HUES48 (cell line): ENCODE measurements around the gene FAM174C.

ENCODE experiments used
- H3K27ac ChIP-seq: one replicate; pipeline ENCODE4 v1.7.0; 2013; ENCODE audit warnings: low read depth, low read length, inconsistent platforms
- H3K27me3 ChIP-seq: 2 replicates; pipeline ENCODE4 v1.6.1; 2013; ENCODE audit warnings: mild to moderate bottlenecking, low read length; ENCODE audit not compliant: control insufficient read depth, insufficient read depth
- H3K36me3 ChIP-seq: 2 replicates; pipeline ENCODE4 v1.6.1; 2013; ENCODE audit warnings: low read length; ENCODE audit not compliant: control insufficient read depth, insufficient read depth
- H3K4me1 ChIP-seq: 2 replicates; pipeline ENCODE4 v1.6.1; 2013; ENCODE audit warnings: mild to moderate bottlenecking, low read length; ENCODE audit not compliant: control insufficient read depth, insufficient read depth
- H3K4me3 ChIP-seq: 2 replicates; pipeline ENCODE4 v1.5.1; 2013; ENCODE audit warnings: mild to moderate bottlenecking, low read depth, low read length
- H3K9ac ChIP-seq: 2 replicates; pipeline ENCODE4 v1.6.1; 2013; ENCODE audit warnings: mild to moderate bottlenecking, low read depth, low read length, moderate library complexity
- H3K9me3 ChIP-seq: 2 replicates; pipeline ENCODE4 v1.6.1; 2013; ENCODE audit warnings: low read length; ENCODE audit not compliant: control insufficient read depth, insufficient read depth

FAM174C gene

DNA sequence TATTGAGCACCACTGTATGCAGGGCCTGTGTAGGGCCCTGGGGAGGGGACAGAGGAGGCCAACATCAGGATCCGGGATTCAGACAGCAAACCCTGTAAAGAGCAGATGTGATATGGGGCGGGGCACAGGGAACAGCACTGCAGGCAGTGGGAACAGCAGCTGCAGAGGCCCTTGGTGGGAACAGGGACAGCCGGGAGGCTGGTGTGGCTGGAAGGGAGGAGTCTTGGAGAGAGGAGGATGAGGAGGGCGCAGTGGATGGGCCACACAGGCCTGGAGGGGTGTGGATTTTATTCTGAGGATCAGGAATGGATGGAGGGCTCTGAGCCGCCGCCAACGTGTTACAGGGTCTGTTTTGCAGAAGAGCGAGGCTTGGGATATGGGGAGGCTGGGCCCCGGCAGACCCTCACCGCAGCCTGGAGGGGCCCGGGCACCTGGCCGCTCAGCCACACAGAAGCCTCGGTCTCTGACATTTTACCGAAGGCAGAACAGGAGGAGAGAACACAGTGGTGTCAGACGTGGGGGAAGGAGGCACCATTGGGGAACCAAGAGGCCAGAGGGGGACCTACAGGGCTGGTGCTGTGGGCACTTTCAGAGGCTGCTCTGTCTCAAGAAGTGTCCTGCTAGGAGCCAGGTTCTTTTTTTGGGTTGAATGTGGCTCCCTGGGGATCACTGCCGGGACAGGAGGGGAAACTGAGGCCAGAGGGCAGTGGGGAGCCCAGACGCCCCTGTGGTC is 17.3 kb downstream of the FAM174C start:
- Histone ChIP-seq H3K9ac (no peak overlapping the region), H3K27me3 (peaks cover 4% of the 10 kb centered on the region; the same call in 1 of the 2 replicates), H3K4me3 (no peak overlapping the region), H3K36me3 (no peaks in the 10 kb centered on the region), H3K9me3 (no peaks in the 10 kb centered on the region), H3K27ac (no peak overlapping the region), H3K4me1 (no peaks in the 10 kb centered on the region; the same call in 1 of the 2 replicates)

DNA sequence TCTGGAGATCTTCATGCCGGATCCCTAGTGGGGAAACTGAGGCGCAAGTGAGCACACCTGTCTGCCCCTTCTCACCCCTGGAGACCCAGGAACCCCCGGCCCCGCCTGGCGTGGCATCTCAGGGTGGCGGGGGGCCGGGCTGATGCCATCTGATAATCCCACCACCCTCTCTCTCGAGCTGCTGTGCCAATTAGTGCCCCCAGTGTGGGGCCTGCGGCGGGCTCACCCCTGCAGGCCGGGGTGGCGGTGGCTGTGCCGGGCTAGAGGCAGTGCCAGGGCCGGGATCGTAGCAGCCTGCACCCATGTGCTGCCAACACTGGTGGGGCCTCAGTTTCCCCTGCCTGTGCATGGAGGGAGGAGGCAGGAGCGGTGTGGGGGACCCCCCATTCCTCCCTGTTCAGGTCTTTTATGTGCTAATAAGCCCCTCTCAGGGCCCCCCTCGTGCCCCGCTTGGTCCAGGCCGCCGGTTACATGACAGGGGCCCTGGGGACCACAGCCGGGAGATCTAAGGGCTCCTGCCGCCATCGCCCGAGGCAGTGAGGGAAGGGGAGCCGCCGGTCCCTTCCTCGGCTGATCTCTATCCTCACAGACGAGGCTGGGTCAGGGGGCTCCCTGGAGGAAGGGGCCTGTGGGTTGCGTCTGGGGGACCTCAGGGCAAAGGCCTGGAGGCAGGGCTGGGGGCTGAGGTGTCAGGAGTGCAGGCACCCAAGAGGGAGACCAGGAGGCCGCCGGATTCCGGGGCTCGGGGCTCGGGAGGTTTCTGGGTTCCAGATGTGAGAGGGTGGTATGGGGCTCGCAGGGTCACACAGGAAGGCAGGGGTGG is 18.7 kb downstream of the FAM174C start:
- no peak overlapping the region for H3K9ac ChIP-seq
- no peak overlapping the region for H3K27ac ChIP-seq
- no peaks in the 10 kb centered on the region for H3K9me3 ChIP-seq
- H3K4me1 ChIP-seq, result no peaks in the 10 kb centered on the region; the same call in 1 of the 2 replicates
- no peak overlapping the region for H3K4me3 ChIP-seq
- H3K36me3 ChIP-seq, result no peaks in the 10 kb centered on the region
- H3K27me3 ChIP-seq, result peaks cover 4% of the 10 kb centered on the region; the same call in 1 of the 2 replicates

DNA sequence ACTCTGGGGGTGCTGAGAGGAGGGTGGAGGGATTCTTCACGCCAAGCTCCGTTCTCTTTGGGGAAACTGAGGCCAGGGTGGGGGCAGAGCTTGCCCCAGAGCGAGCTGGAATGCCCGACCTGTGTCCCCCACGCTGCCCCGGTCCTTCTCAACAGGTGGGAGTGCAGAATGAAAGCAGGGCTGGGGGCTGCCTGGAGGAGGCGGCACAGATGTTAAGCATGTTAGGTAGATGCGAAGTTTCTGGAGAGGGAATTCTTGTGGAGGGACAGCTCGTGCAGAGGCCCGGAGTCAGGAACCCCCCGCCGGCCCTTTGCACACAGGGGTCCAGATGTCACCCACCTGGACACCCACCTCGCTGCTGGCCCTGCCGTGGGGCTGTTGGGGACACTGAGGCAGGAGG is 19.4 kb downstream of the FAM174C start:
- peaks cover 4% of the 10 kb centered on the region; the same call in 1 of the 2 replicates for H3K27me3 ChIP-seq
- no peak overlapping the region for H3K27ac ChIP-seq
- H3K36me3 ChIP-seq, result no peaks in the 10 kb centered on the region
- no peaks in the 10 kb centered on the region; the same call in 1 of the 2 replicates for H3K4me1 ChIP-seq
- H3K9ac ChIP-seq, result no peak overlapping the region
- H3K4me3 ChIP-seq, result no peak overlapping the region
- no peaks in the 10 kb centered on the region for H3K9me3 ChIP-seq

DNA sequence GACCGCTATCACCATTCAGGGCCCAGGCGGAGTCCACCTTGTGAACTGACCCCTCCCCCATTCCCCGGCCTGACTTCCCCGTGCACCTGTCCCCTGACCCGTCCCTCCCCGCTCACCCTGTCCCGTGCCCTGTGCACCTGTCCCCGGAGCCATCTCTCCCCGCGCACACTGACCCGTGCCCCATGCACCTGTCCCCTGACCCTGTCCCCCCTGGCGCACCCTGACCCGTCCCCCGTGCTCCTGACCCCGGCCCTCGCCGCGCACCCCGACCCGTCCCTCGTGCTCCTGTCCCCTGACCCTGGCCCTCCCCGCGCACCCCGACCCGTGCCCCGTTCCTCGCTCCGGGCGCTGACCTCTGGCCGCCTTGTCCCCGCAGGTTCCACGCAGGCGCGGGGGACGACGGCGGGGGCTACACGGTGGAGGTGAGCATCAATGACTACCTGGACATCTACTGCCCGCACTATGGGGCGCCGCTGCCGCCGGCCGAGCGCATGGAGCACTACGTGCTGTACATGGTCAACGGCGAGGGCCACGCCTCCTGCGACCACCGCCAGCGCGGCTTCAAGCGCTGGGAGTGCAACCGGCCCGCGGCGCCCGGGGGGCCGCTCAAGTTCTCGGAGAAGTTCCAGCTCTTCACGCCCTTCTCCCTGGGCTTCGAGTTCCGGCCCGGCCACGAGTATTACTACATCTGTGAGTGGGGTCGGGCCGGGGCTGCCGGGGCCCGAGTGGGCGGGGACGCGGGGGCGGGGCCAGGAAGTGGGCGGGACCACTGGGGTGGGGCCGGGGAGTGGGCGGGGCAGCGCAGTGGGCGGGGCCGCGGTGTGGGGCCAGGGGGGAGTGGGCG is 20.1 kb downstream of the FAM174C start:
- no peaks in the 10 kb centered on the region; the same call in 1 of the 2 replicates for H3K4me1 ChIP-seq
- peaks cover 4% of the 10 kb centered on the region; the same call in 1 of the 2 replicates for H3K27me3 ChIP-seq
- no peak overlapping the region for H3K27ac ChIP-seq
- peak overlapping the region; percentile 56; the same call in 1 of the 2 replicates for H3K4me3 ChIP-seq
- H3K9me3 ChIP-seq, result no peaks in the 10 kb centered on the region
- H3K36me3 ChIP-seq, result no peaks in the 10 kb centered on the region
- H3K9ac ChIP-seq, result no peak overlapping the region

DNA sequence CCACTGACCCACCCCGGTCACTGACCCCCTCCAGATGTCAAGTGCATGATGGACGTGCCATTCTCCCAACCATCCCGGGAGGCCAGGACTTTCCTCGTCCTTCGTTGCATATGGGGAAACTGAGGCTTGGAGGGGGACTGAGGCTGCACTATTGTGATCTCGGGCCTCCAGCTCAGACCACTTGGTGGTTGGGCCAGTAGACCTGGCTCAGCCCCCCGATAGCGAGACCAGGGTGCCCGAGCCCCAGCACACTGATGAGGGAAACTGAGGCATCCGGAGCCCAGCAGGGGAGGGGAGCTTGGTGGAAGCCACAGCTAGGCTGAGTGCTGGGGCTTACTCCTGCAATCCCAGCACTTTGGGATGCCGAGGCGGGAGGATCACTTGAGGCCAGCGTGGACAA is 20.7 kb downstream of the FAM174C start:
- peaks cover 4% of the 10 kb centered on the region; the same call in 1 of the 2 replicates for H3K27me3 ChIP-seq
- H3K4me1 ChIP-seq, result no peaks in the 10 kb centered on the region; the same call in 1 of the 2 replicates
- H3K9me3 ChIP-seq, result no peaks in the 10 kb centered on the region
- H3K9ac ChIP-seq, result no peak overlapping the region
- no peaks in the 10 kb centered on the region for H3K36me3 ChIP-seq
- H3K27ac ChIP-seq, result no peak overlapping the region
- H3K4me3 ChIP-seq, result no peak overlapping the region

DNA sequence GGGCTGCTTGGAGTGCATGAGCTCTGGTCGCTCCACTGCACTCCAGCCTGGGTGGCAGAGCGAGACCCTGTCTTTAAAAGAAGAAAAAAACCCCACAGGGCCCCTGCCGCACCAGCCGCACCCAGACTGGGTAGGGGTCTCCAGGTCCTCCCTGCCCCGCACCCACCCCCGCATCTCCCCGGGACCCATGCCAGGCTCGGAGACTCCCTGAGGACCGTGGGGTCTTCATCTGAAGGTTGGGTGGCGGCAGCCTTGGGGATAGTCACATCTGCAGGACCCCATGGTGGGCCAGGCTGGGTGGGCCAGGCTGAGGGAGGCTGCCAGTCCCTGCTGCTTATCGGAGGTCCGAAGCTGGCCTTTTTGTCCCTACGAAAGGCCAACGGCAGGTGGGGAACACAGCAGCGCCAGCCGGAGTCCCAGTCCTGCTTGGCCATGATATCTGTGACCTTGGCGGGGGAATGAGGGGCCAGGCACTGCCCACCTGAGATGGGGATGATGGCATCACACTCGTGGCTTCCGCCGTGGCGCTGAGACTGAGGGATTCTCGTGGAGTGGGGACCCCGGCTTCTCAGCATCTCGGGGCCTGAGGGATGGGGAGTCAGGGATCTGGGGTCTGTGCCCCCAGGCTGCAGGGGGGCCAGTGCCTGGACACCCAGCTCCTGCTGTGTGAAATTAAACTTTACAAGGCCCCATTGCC is 21.4 kb downstream of the FAM174C start:
- Histone ChIP-seq H3K27ac (no peak overlapping the region), H3K27me3 (peaks cover 4% of the 10 kb centered on the region; the same call in 1 of the 2 replicates), H3K9me3 (no peaks in the 10 kb centered on the region), H3K4me3 (no peak overlapping the region), H3K9ac (no peak overlapping the region), H3K4me1 (no peaks in the 10 kb centered on the region; the same call in 1 of the 2 replicates), H3K36me3 (no peaks in the 10 kb centered on the region)

DNA sequence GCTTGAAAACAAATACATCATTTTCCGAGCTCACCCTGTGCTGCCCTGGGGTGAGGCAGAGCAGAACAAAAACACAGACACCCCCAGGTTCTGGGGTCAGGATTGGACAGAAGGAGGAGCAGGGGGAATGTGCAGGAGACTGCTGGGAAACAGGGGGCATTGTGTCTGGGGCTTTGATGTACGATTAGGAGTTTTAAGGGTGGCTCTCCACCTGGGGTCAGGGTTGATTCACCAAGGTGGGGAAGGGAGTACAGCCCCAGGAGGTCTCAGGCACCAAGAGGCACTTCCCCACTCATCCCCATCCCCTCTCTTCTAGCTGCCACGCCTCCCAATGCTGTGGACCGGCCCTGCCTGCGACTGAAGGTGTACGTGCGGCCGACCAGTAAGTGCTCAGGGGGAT is 22.9 kb downstream of the FAM174C start:
- H3K9me3 ChIP-seq, result no peaks in the 10 kb centered on the region
- no peak overlapping the region for H3K27ac ChIP-seq
- peaks cover 4% of the 10 kb centered on the region; the same call in 1 of the 2 replicates for H3K27me3 ChIP-seq
- H3K4me3 ChIP-seq, result no peak overlapping the region
- H3K36me3 ChIP-seq, result no peaks in the 10 kb centered on the region
- no peaks in the 10 kb centered on the region; the same call in 1 of the 2 replicates for H3K4me1 ChIP-seq
- no peak overlapping the region for H3K9ac ChIP-seq

DNA sequence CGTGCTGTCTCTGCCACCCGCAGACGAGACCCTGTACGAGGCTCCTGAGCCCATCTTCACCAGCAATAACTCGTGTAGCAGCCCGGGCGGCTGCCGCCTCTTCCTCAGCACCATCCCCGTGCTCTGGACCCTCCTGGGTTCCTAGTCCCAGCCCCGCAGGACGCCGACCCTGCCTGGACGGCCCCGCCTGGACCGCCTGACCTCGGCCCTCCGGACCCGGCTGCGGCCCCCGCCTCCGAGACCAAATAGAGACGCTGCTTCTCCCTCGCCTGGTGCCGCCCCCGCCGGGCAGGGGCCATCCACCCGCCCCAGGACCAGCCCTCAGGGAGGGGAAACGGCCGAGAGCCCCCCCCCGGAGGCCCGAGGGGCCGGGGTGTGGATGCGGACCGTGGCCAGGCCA is 24.5 kb downstream of the FAM174C start:
- no peaks in the 10 kb centered on the region; the same call in 1 of the 2 replicates for H3K4me1 ChIP-seq
- H3K9me3 ChIP-seq, result no peaks in the 10 kb centered on the region
- no peak overlapping the region for H3K4me3 ChIP-seq
- H3K36me3 ChIP-seq, result no peaks in the 10 kb centered on the region
- H3K27me3 ChIP-seq, result peaks cover 2% of the 10 kb centered on the region; the same call in 1 of the 2 replicates
- no peak overlapping the region for H3K27ac ChIP-seq
- no peak overlapping the region for H3K9ac ChIP-seq

DNA sequence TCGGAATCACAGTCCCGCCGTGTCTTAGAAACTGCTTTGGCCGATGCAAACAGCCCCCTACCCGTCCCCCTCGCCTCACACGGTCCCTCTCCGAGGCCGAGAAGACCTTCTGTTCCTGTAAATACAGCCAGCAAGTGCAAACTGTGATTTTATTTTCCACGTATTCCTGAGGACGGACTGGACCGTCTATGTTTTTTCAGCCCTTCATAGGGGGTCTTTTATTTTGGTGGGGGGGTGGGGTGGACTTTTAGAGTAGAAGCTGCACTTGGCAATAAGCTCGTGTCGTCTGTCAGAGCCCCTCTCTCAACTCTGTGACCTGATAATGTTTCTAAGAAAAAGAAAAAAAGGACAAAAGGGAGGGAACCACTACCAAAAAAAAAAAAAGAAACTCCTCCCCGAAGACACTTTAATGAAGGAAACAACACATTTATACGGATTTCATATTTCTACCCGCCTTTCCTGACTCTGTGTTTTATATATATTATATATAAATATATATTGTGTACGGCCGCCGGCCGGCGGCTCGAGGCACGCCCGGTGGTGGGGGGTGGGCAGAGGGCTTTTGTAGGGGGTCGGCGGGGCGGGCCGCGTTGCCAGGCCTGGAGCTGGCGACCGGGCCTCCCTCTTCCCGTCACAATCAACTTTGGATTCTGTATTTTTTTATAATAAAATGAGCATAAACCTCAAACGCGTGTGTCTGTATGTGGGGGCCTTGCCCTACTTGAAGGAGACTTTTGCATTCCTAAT is 25.6 kb downstream of the FAM174C start:
- Histone ChIP-seq H3K4me1 (no peaks in the 10 kb centered on the region), H3K36me3 (no peaks in the 10 kb centered on the region), H3K4me3 (no peak overlapping the region), H3K27ac (no peak overlapping the region), H3K9ac (no peak overlapping the region), H3K9me3 (no peaks in the 10 kb centered on the region), H3K27me3 (no peaks in the 10 kb centered on the region)
